ENCODE measurements around the gene RCAN1. TPM values are rescaled to one million over a fixed set of nuclear protein-coding genes. Genes with fewer than 3 reads are reported as not detected.
"Not testable (repeated sequence)": the region's sequence is repeated elsewhere in the genome, so short reads cannot be mapped to it uniquely, and the experiment has no call there.

Gene RCAN1
- total and polyA plus RNA-seq, 7 donors, result 24.9 to 94.9 (median 38.4) TPM

GRCh38 chr21:34499116-34499515 is 115.8 kb downstream of the RCAN1 start:
- intact Hi-C loops (cut with DNase I), result no loop called here
- Histone ChIP-seq H3K4me3 (no peak overlapping the region), H3K36me3 (ENCODE audit: insufficient read depth in 1 of 2, low read depth in 1 of 2) (no peaks in the 10 kb centered on the region), H3K27me3 (ENCODE audit: insufficient read depth in 3 of 3, low read length in 2 of 3) (no peaks in the 10 kb centered on the region), H3K27ac (no peak overlapping the region), H3K9me3 (peaks cover 18% of the 10 kb centered on the region), H3K4me1 (no peaks in the 10 kb centered on the region)
- no peak for TF ChIP-seq CTCF (IDR thresholded peaks at IDR 0.05)
- WGBS, 3 donors, result 71 to 86% (median 78%) methylated on average over 4 of the region's 4 CpGs
- DNase-seq, result no peak
- ATAC-seq, result no peak

GRCh38 chr21:34498623-34499022 is 116.3 kb downstream of the RCAN1 start:
- H3K4me3 ChIP-seq, result no peak overlapping the region
- intact Hi-C loops (cut with DNase I), result no loop called here
- WGBS, 3 donors, result 29 to 37% (median 36%) methylated on average over 3 of the region's 3 CpGs
- no peak overlapping the region for H3K27ac ChIP-seq
- DNase-seq (no peak), ATAC-seq (no peak)
- no peaks in the 10 kb centered on the region for H3K36me3 ChIP-seq (ENCODE audit: insufficient read depth in 1 of 2, low read depth in 1 of 2)
- no peaks in the 10 kb centered on the region for H3K4me1 ChIP-seq
- no peak for TF ChIP-seq CTCF (IDR thresholded peaks at IDR 0.05)
- peaks cover 18% of the 10 kb centered on the region for H3K9me3 ChIP-seq
- H3K27me3 ChIP-seq (ENCODE audit: insufficient read depth in 3 of 3, low read length in 2 of 3), result no peaks in the 10 kb centered on the region

- H3K4me3 ChIP-seq; H3K4me1 ChIP-seq; DNase-seq; H3K27ac ChIP-seq; H3K27me3 ChIP-seq (ENCODE audit: insufficient read depth in 3 of 3, low read length in 2 of 3); H3K9me3 ChIP-seq; intact Hi-C loops (cut with DNase I); H3K36me3 ChIP-seq (ENCODE audit: insufficient read depth in 1 of 2, low read depth in 1 of 2): not testable (repeated sequence)
- WGBS, 3 donors, result no CpG with 5 or more reads among the region's 5 CpGs
- peak in 1 of 4 donors; percentile 54 for ATAC-seq
Measured at GRCh38 chr21:34483854-34484253, 131.1 kb downstream of the RCAN1 start.

- DNase-seq; H3K27me3 ChIP-seq (ENCODE audit: insufficient read depth in 3 of 3, low read length in 2 of 3); intact Hi-C loops (cut with DNase I); H3K4me1 ChIP-seq; H3K9me3 ChIP-seq; H3K36me3 ChIP-seq (ENCODE audit: insufficient read depth in 1 of 2, low read depth in 1 of 2); H3K27ac ChIP-seq; H3K4me3 ChIP-seq: not testable (repeated sequence)
- WGBS, 3 donors, result no CpG with 5 or more reads among the region's 3 CpGs
- ATAC-seq, result peak in 3 of 4 donors; percentile 51 to 65 (median 63)
Measured at GRCh38 chr21:34483435-34483834, 131.5 kb downstream of the RCAN1 start.

- H3K27ac ChIP-seq; DNase-seq; intact Hi-C loops (cut with DNase I); H3K4me3 ChIP-seq; H3K9me3 ChIP-seq; H3K36me3 ChIP-seq (ENCODE audit: insufficient read depth in 1 of 2, low read depth in 1 of 2); H3K27me3 ChIP-seq (ENCODE audit: insufficient read depth in 3 of 3, low read length in 2 of 3); H3K4me1 ChIP-seq: not testable (repeated sequence)
- ATAC-seq, result peak in 1 of 4 donors; percentile 49
- WGBS, 3 donors, result no CpG with 5 or more reads among the region's 3 CpGs
Measured at GRCh38 chr21:34467333-34467732, 147.6 kb downstream of the RCAN1 start.

Other genes starting within 250 kb of the RCAN1 start
- 10 to 100 TPM; 25.5 to 32.9 (median 30.4) TPM for gene SMIM11, start 239.6 kb downstream of the RCAN1 start, total RNA-seq
- gene SMIM11, start 239.6 kb downstream of the RCAN1 start, polyA plus RNA-seq, result 10 to 100 TPM in 1 of 3 donors, 1 to 10 TPM in 2; 6.5 to 19.8 (median 7.6) TPM
- gene SMIM34, start 191.2 kb downstream of the RCAN1 start, total RNA-seq, result not detected
- not detected for gene SMIM34, start 191.2 kb downstream of the RCAN1 start, polyA plus RNA-seq
- 1 to 10 TPM in 1 of 4 donors, under 1 TPM in 1, not detected in 2; 0.40 to 1.5 TPM for gene KCNE1, start 102.9 kb downstream of the RCAN1 start, total RNA-seq
- gene KCNE1, start 102.9 kb downstream of the RCAN1 start, polyA plus RNA-seq, result under 1 TPM in 2 of 3 donors, not detected in 1; 0.26 to 0.35 TPM
- 10 to 100 TPM in 2 of 4 donors, 1 to 10 TPM in 1, under 1 TPM in 1; 0.50 to 35.5 (median 9.2) TPM for gene CLIC6, start 53.9 kb upstream of the RCAN1 start, total RNA-seq
- 1 to 10 TPM; 3.1 to 7.7 (median 4.2) TPM for gene CLIC6, start 53.9 kb upstream of the RCAN1 start, polyA plus RNA-seq